H9 (cell line): Measurements from ENCODE around the gene TCF15. TPM values are rescaled to one million over a fixed set of nuclear protein-coding genes. Genes with fewer than 3 reads are reported as not detected.

Experiments used
- DNase-seq: peaks from one replicate; pipeline ENCODE4 v3.0.0-alpha.2; 2017
- H2AFZ ChIP-seq: one replicate; pipeline ENCODE4 v1.6.1; 2013; ENCODE audit warnings: mild to moderate bottlenecking, low read length, control low read depth, moderate library complexity
- H2AK5ac ChIP-seq: 2 replicates; pipeline ENCODE4 v1.6.1; 2013; ENCODE audit warnings: low read length, control low read depth, mixed read lengths; ENCODE audit not compliant: insufficient read length
- H2BK120ac ChIP-seq: one replicate; pipeline ENCODE4 v1.6.1; 2013; ENCODE audit warnings: low read depth, mild to moderate bottlenecking, low read length, control low read depth, inconsistent platforms; ENCODE audit not compliant: poor library complexity, severe bottlenecking
- H2BK12ac ChIP-seq: 2 replicates; pipeline ENCODE4 v1.6.1; 2013; ENCODE audit warnings: low read length, control low read depth, mixed read lengths, low read depth; ENCODE audit not compliant: insufficient read length
- H2BK15ac ChIP-seq: 2 replicates; pipeline ENCODE4 v1.6.1; 2013; ENCODE audit warnings: low read depth, low read length, control low read depth
- H2BK20ac ChIP-seq: one replicate; pipeline ENCODE4 v1.6.1; 2013; ENCODE audit warnings: low read depth, mild to moderate bottlenecking, low read length, control low read depth, inconsistent platforms; ENCODE audit not compliant: poor library complexity, severe bottlenecking
- H2BK5ac ChIP-seq: 2 replicates; pipeline ENCODE4 v1.6.1; 2013; ENCODE audit warnings: low read length, control low read depth, mixed read lengths; ENCODE audit not compliant: insufficient read length
- H3K14ac ChIP-seq: 2 replicates; pipeline ENCODE4 v1.6.1; 2013; ENCODE audit warnings: low read length, control low read depth; ENCODE audit not compliant: insufficient read depth
- H3K18ac ChIP-seq: 2 replicates; pipeline ENCODE4 v1.6.1; 2013; ENCODE audit warnings: low read depth, mild to moderate bottlenecking, mixed read lengths, low read length, control low read depth; ENCODE audit not compliant: insufficient read length
- H3K23ac ChIP-seq: 2 replicates; pipeline ENCODE4 v1.6.1; 2013; ENCODE audit warnings: low read length, control low read depth, mixed read lengths, low read depth; ENCODE audit not compliant: insufficient read length
- H3K23me2 ChIP-seq: 2 replicates; pipeline ENCODE4 v1.6.1; 2013; ENCODE audit warnings: low read depth, mild to moderate bottlenecking, mixed read lengths, low read length, control low read depth; ENCODE audit not compliant: insufficient read length, poor library complexity, severe bottlenecking
- H3K27ac ChIP-seq: 2 replicates; pipeline ENCODE4 v1.5.1; 2013; ENCODE audit warnings: low read length, control low read depth, mixed read lengths, low read depth; ENCODE audit not compliant: insufficient read length
- H3K27me3 ChIP-seq: 2 replicates; pipeline ENCODE4 v1.6.1; 2013; ENCODE audit warnings: low read length, control low read depth, inconsistent platforms; ENCODE audit not compliant: insufficient read depth
- H3K4ac ChIP-seq: 2 replicates; pipeline ENCODE4 v1.6.1; 2013; ENCODE audit warnings: low read depth, mild to moderate bottlenecking, control low read depth, inconsistent platforms, low read length, moderate library complexity
- H3K4me1 ChIP-seq: 2 replicates; pipeline ENCODE4 v1.6.1; 2013; ENCODE audit warnings: low read length, control low read depth, inconsistent platforms; ENCODE audit not compliant: insufficient read depth
- H3K4me2 ChIP-seq: 2 replicates; pipeline ENCODE4 v1.6.1; 2013; ENCODE audit warnings: low read length, control low read depth, mixed read lengths; ENCODE audit not compliant: insufficient read length, insufficient read depth
- H3K56ac ChIP-seq: 2 replicates; pipeline ENCODE4 v1.6.1; 2013; ENCODE audit warnings: low read depth, mild to moderate bottlenecking, mixed read lengths, low read length, control low read depth; ENCODE audit not compliant: insufficient read length
- H3K79me1 ChIP-seq: 2 replicates; pipeline ENCODE4 v1.6.1; 2013; ENCODE audit warnings: low read depth, mild to moderate bottlenecking, moderate library complexity, low read length, control low read depth, inconsistent platforms; ENCODE audit not compliant: insufficient read depth, poor library complexity, severe bottlenecking
- H3K79me2 ChIP-seq: 2 replicates; pipeline ENCODE4 v1.6.1; 2013; ENCODE audit warnings: low read length, control low read depth, inconsistent platforms; ENCODE audit not compliant: insufficient read depth
- H3K9ac ChIP-seq: 2 replicates; pipeline ENCODE4 v1.6.1; 2013; ENCODE audit warnings: low read length, control low read depth, mixed read lengths; ENCODE audit not compliant: insufficient read length; ENCODE audit errors: extremely low read depth
- H3K9me3 ChIP-seq: one replicate; pipeline ENCODE4 v1.6.1; 2013; ENCODE audit warnings: low read depth, low read length, inconsistent platforms; ENCODE audit not compliant: control insufficient read depth
- H3T11ph ChIP-seq: one replicate; pipeline ENCODE4 v1.6.1; 2013; ENCODE audit warnings: mild to moderate bottlenecking, low read length, control low read depth, inconsistent platforms
- H4K20me1 ChIP-seq: one replicate; pipeline ENCODE4 v1.6.1; 2013; ENCODE audit not compliant: control insufficient read depth, insufficient read length, insufficient read depth
- H4K5ac ChIP-seq: 2 replicates; pipeline ENCODE4 v1.6.1; 2013; ENCODE audit warnings: low read depth, mild to moderate bottlenecking, mixed read lengths, low read length, control low read depth; ENCODE audit not compliant: insufficient read length
- H4K8ac ChIP-seq: replicated peaks from 2 replicates; pipeline ENCODE4 v1.6.1; 2013; ENCODE audit warnings: low read length, control low read depth, mixed read lengths, low read depth; ENCODE audit not compliant: insufficient read length
- H4K91ac ChIP-seq: 2 replicates; pipeline ENCODE4 v1.6.1; 2013; ENCODE audit warnings: low read depth, mild to moderate bottlenecking, moderate library complexity, mixed read lengths, low read length, control low read depth; ENCODE audit not compliant: insufficient read length
- H3K27ac Mint-ChIP-seq, 3 experiments: 2 replicates in 2 of 3; 3 replicates in 1 of 3; pipeline ENCODE4 v1.8.0; 2020 to 2021; ENCODE audit warnings: mixed read lengths in 3 of 3, mild to moderate bottlenecking in 1 of 3, moderate library complexity in 1 of 3
- H3K27me3 Mint-ChIP-seq: 2 replicates; pipeline ENCODE4 v1.8.0; 2021; ENCODE audit warnings: low read depth, mild to moderate bottlenecking, moderate library complexity, mixed read lengths
- H3K36me3 Mint-ChIP-seq, 3 experiments: 2 replicates in 2 of 3; 3 replicates in 1 of 3; pipeline ENCODE4 v1.8.0; 2020 to 2021; ENCODE audit warnings: low read depth in 3 of 3, mixed read lengths in 3 of 3; ENCODE audit not compliant: insufficient read depth in 1 of 3
- H3K4me1 Mint-ChIP-seq, 2 experiments: 2 replicates each; pipeline ENCODE4 v1.8.0; 2020; ENCODE audit warnings: mixed read lengths in 2 of 2
- H3K4me3 Mint-ChIP-seq, 2 experiments: 2 replicates in 1 of 2; 3 replicates in 1 of 2; pipeline ENCODE4 v1.8.0; 2020 to 2021; ENCODE audit warnings: mild to moderate bottlenecking in 2 of 2, mixed read lengths in 2 of 2, moderate library complexity in 1 of 2
- H3K9me3 Mint-ChIP-seq, 2 experiments: 2 replicates in 1 of 2; 3 replicates in 1 of 2; pipeline ENCODE4 v1.8.0; 2020; ENCODE audit warnings: mild to moderate bottlenecking in 2 of 2, mixed read lengths in 2 of 2, moderate library complexity in 1 of 2
- WGBS: extraction: QIAGEN DNeasy Blood & Tissue Kit; methylation state at CpG from one replicate; pipeline ENCODE4 v1.1.7; 2013; ENCODE audit warnings: missing lambda C conversion rate, low lambda C conversion rate, mixed read lengths; ENCODE audit not compliant: insufficient read length; ENCODE audit errors: extremely low coverage; 5-methylcytosine and 5-hydroxymethylcytosine counted together
- total RNA-seq: library from RNA; stranded (reverse); gene quantifications from 2 replicates; pipeline ENCODE4 v1.2.1, GENCODE V29; 2021
- TF ChIP-seq, protein P1 (sequence below): fragments of 200-600 bp; sonication (generic); conservative IDR thresholded peaks from 3 replicates; pipeline ENCODE4 v1.8.0; 2021; ENCODE audit warnings: antibody characterized with exemption, mild to moderate bottlenecking

TCF15 gene
- total RNA-seq, 1 experiment from 2014 or later = 2.0 TPM

DNA sequence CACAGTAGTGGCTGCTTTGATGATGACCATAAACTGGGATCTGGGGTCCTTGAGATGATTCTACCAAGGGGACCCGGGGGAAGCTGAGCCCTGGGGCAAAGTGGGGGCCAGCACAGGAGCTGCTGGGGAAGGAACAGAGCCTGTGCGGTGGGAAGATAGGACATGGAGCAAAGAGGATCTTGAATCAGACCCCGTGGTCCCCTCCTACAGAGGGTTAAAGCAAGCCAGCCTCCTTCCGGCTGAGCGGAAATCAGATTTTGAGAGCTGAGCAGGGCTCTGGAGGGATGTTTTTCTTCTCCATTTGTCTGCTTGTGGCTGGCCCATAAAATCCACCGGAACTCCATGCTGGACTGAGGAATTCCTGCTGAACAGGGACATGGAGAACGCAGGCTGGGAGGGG lies 10.1 kb upstream of the TCF15 start:
- Mint-ChIP-seq H3K9me3 (peaks cover 6 to 7% of the 10 kb centered on the region in 2 experiments), H3K4me3 (no peak overlapping the region), H3K36me3 (peaks cover 0 to 5% (median 0%) of the 10 kb centered on the region in 3 experiments; a peak in 2 of 7 replicates), H3K27me3 (peaks cover 13% of the 10 kb centered on the region), H3K4me1 (peaks cover 13 to 22% of the 10 kb centered on the region in 2 experiments), H3K27ac (no peak overlapping the region)
- TF ChIP-seq, protein P1, sequence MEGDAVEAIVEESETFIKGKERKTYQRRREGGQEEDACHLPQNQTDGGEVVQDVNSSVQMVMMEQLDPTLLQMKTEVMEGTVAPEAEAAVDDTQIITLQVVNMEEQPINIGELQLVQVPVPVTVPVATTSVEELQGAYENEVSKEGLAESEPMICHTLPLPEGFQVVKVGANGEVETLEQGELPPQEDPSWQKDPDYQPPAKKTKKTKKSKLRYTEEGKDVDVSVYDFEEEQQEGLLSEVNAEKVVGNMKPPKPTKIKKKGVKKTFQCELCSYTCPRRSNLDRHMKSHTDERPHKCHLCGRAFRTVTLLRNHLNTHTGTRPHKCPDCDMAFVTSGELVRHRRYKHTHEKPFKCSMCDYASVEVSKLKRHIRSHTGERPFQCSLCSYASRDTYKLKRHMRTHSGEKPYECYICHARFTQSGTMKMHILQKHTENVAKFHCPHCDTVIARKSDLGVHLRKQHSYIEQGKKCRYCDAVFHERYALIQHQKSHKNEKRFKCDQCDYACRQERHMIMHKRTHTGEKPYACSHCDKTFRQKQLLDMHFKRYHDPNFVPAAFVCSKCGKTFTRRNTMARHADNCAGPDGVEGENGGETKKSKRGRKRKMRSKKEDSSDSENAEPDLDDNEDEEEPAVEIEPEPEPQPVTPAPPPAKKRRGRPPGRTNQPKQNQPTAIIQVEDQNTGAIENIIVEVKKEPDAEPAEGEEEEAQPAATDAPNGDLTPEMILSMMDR = no peak
- Histone ChIP-seq H3K79me1 (no peaks in the 10 kb centered on the region), H3K9me3 (peaks cover 4% of the 10 kb centered on the region), H2BK5ac (no peak overlapping the region), H3K27ac (no peak overlapping the region), H3K23ac (no peak overlapping the region), H3K23me2 (no peaks in the 10 kb centered on the region), H2BK15ac (no peak overlapping the region), H3K4ac (no peak overlapping the region), H2AFZ (no peak overlapping the region), H3K4me2 (no peak overlapping the region), H2BK20ac (no peak overlapping the region), H2AK5ac (no peak overlapping the region), H3T11ph (no peak overlapping the region), H2BK120ac (no peak overlapping the region), H3K4me1 (0 out of 2 replicates have a peak, but pooled peaks cover 5% of the 10 kb centered on the region), H4K8ac (no peak overlapping the region), H3K9ac (no peak overlapping the region), H2BK12ac (no peak overlapping the region), H3K14ac (no peak overlapping the region), H3K56ac (no peak overlapping the region), H4K5ac (no peak overlapping the region), H3K18ac (no peak overlapping the region), H4K20me1 (no peaks in the 10 kb centered on the region), H3K27me3 (no peaks in the 10 kb centered on the region), H4K91ac (no peak overlapping the region), H3K79me2 (no peaks in the 10 kb centered on the region)
- DNase-seq = no peak
- no CpG with 5 or more reads among the region's 7 CpGs for WGBS
